ENCODE results near the gene ZFP92.

DNA sequence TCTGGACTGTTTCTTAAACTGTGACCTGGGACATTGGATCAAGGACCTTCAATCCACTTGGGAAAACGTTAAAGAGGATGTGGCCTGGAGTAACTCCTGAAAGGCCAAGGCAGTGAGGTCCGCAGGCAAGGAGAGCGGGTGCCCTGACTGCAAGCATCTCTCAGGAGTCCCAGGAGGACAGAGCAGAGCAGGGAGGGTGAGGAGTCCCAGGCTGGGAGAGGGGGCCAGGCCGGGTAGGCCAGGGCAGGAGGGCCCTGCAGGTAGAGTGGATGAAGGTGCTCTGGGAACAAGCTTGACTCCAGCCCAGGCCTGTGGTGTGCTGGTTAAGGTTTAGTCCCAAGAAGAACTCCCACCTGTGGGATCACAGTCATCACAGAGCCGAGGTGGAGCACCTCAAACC, 23.9 kb upstream of the ZFP92 start:
- TF ChIP-seq, protein P1, sequence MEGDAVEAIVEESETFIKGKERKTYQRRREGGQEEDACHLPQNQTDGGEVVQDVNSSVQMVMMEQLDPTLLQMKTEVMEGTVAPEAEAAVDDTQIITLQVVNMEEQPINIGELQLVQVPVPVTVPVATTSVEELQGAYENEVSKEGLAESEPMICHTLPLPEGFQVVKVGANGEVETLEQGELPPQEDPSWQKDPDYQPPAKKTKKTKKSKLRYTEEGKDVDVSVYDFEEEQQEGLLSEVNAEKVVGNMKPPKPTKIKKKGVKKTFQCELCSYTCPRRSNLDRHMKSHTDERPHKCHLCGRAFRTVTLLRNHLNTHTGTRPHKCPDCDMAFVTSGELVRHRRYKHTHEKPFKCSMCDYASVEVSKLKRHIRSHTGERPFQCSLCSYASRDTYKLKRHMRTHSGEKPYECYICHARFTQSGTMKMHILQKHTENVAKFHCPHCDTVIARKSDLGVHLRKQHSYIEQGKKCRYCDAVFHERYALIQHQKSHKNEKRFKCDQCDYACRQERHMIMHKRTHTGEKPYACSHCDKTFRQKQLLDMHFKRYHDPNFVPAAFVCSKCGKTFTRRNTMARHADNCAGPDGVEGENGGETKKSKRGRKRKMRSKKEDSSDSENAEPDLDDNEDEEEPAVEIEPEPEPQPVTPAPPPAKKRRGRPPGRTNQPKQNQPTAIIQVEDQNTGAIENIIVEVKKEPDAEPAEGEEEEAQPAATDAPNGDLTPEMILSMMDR (IDR thresholded peaks at IDR 0.05; ENCODE audit: poor library complexity, severe bottlenecking): no peak
- TF ChIP-seq RAD21 (conservative IDR thresholded peaks at IDR 0.05) (no peak), EZH2 (IDR thresholded peaks at IDR 0.05; ENCODE audit: borderline replicate concordance, insufficient read depth, low read length, poor library complexity, severe bottlenecking) (no peak), MXI1 (conservative IDR thresholded peaks at IDR 0.05; ENCODE audit: poor library complexity, severe bottlenecking) (no peak), POLR2AphosphoS5 (IDR thresholded peaks at IDR 0.05) (no peak)

Measured in neural cell (in vitro differentiated cells).